GM19452 (cell line): Measurements from ENCODE around the gene BLVRA.
"Not testable (repeated sequence)": the region's sequence is repeated elsewhere in the genome, so short reads cannot be mapped to it uniquely, and the experiment has no call there.

Source experiments
- ATAC-seq: cut with Tn5 transposase; IDR thresholded peaks from one replicate; pipeline ENCODE4 v1.9.1; 2021; ENCODE audit not compliant: unreplicated experiment

Gene BLVRA

DNA sequence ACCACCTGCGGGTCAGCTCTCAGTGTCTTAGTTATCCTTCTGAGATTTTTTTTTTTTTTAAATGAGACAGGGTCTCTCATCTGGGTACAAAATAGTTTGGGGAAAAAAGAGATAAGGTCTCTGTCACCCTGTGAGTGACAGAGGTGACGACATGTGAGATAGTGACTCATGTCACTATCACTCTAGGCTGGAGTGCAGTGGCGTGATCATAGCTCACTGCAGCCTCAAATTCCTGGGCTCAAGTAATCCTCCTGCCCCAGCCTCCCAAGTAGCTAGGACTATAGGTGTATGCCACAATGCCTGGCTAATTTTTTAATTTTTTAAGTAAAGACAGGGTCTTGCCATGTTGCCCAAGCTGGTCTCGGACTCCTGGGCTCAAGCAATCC, 10.4 kb downstream of the BLVRA start:
- ATAC-seq, result no peak

DNA sequence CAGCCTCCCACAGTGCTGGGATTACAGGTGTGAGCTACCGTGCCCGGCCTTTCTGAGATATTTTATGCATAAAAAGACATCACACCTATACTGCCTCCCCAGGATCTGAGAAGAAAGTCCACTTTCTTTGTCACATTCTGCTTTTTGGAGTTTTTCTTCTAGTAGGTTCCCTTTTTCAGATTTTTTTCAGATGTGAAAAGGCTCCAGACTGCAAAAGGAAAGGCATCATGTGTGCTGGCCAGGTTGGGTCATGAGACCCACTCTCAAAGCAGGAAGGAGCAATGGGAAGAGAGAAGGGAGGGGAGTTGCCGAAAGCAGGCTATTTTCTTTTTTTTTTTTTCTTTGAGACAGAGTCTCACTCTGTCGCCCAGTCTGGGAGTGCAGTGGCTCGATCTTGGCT, 10.8 kb downstream of the BLVRA start:
- ATAC-seq, result no peak

DNA sequence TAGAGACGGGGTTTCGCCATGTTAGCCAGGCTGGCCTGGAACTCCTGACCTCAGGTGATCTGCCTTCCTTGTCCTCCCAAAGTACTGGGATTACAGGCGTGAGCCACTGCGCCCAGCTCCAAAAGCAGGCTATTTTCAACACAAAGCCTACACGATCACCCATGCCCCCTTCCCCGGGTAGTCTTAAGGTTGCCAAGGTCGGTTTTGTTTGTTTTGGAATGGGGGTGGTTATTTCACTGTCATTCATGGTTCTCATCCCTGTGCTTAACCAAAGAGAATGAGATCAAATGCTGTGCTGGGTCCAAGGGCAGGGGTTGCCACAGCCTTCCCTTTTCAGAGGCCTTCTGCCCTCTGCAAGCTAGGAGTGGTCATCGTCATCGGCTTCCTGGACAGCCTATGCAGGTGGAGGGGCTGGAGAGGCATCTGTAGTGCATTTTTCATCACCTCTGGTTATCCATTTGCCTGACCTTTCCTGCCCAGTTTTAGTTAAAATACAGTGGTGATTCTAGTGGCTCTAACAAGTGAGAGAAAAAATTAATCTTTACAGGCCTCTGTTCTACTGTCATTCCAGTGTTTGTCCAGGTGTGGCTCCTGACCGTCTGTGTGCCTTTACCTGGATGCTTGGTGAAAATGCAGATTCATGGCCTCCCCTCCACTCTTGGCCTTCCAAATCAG, 11.4 kb downstream of the BLVRA start:
- no peak for ATAC-seq

DNA sequence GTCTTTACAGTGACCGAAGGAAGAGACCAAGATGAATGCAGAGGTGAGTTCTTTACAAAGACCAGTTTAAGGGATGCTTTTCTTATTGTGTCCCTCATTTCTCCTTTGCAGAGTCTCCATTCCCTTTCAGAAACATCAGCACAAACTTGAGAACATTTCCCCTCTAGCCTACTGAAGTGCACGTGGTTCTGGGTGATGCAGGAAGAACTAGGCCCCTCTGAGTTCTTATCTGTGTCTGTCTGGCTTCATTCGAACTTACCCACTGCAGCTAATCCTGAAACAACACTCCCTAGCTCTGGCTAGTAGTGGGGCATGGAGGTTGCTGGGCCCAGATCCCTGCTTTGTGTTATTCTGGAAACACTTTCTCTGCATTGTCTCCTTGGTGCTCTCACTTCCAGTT, 12.6 kb downstream of the BLVRA start:
- no peak for ATAC-seq

DNA sequence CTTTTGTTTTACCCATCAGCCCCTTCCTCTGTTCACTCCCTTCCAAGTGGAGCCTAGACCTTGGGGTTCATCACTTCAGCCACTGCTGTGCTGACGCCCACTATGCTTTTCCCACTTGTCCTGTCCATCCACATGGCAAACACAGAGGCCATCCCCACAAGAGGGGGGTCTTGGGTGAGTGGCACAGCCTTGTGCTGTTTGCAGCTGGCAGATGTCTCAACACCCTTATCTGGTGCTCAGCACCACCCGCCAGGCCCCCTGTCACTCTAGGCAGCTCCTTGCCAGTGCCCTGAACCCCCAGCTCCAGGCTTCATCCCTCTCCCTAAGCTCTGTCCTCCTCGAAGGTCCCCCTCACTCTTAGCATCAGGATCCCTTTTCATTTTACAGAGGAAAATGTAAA, 13.1 kb downstream of the BLVRA start:
- no peak for ATAC-seq

DNA sequence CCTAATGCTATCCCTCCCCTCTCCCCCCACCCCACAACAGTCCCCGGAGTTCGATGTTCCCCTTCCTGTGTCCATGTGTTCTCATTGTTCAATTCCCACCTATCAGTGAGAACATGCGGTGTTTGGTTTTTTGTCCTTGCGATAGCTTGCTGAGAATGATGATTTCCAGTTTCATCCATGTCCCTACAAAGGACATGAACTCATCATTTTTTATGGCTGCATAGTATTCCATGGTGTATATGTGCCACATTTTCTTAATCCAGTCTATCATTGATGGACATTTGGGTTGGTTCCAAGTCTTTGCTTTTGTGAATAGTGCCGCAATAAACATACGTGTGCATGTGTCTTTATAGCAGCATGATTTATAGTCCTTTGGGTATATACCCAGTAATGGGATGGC, 14.8 kb downstream of the BLVRA start:
- not testable (repeated sequence) for ATAC-seq

DNA sequence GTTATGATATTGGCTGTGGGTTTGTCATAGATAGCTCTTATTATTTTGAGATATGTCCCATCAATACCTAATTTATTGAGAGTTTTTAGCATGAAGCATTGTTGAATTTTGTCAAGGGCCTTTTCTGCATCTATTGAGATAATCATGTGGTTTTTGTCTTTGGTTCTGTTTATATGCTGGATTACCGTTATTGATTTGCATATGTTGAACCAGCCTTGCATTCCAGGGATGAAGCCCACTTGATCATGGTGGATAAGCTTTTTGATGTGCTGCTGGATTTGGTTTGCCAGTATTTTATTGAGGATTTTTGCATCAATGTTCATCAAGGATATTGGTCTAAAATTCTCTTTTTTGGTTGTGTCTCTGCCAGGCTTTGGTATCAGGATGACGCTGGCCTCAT, 16.8 kb downstream of the BLVRA start:
- ATAC-seq, result not testable (repeated sequence)

DNA sequence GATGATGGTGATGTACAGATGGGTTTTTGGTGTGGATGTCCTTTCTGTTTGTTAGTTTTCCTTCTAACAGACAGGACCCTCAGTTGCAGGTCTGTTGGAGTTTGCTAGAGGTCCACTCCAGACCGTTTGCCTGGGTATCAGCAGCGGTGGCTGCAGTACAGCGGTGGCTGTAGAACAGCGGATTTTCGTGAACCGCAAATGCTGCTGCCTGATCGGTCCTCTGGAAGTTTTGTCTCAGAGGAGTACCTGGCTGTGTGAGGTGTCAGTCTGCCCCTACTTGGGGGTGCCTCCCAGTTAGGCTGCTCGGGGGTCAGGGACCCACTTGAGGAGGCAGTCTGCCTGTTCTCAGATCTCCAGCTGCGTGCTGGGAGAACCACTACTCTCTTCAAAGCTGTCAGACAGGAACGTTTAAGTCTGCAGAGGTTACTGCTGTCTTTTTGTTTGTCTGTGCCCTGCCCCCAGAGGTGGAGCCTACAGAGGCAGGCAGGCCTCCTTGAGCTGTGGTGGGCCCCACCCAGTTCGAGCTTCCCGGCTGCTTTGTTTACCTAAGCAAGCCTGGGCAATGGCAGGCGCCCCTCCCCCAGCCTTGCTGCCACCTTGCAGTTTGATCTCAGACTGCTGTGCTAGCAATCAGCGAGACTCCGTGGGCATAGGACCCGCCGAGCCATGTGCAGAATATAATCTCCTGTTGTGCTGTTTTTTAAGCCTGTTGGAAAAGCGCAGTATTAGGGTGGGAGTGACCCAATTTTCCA, 20.0 kb downstream of the BLVRA start:
- ATAC-seq, result not testable (repeated sequence)

DNA sequence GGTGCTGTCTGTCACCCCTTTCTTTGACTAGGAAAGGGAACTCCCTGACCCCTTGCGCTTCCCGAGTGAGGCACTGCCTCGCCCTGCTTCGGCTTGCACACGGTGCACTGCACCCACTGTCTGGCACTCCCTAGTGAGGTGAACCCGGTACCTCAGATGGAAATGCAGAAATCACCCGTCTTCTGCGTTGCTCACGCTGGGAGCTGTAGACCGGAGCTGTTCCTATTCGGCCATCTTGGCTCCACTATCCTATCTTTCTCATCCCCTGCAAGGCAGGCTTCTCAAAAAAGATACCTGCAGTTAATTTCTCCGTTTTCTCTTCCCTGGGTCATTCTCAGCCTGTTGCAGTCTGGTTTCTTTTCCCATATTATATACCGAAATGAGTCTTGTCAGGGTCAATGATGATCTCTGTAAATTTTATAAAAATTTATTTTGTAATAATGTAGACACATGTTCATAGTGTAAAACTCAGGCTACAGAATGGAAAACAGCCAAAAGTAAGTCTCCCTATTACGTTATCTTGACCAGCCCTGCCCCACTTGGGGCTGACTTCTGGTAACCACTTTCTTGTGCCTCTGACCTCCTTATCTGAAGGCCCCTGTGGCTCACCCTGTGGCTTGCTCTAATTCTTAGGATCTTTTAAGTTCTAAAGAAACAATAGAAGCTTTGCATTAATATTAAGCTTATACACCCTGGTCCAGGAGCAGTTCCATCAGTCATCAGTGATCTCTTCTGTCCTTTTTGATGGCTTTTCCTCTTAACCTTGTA, 20.7 kb downstream of the BLVRA start:
- no peak for ATAC-seq

DNA sequence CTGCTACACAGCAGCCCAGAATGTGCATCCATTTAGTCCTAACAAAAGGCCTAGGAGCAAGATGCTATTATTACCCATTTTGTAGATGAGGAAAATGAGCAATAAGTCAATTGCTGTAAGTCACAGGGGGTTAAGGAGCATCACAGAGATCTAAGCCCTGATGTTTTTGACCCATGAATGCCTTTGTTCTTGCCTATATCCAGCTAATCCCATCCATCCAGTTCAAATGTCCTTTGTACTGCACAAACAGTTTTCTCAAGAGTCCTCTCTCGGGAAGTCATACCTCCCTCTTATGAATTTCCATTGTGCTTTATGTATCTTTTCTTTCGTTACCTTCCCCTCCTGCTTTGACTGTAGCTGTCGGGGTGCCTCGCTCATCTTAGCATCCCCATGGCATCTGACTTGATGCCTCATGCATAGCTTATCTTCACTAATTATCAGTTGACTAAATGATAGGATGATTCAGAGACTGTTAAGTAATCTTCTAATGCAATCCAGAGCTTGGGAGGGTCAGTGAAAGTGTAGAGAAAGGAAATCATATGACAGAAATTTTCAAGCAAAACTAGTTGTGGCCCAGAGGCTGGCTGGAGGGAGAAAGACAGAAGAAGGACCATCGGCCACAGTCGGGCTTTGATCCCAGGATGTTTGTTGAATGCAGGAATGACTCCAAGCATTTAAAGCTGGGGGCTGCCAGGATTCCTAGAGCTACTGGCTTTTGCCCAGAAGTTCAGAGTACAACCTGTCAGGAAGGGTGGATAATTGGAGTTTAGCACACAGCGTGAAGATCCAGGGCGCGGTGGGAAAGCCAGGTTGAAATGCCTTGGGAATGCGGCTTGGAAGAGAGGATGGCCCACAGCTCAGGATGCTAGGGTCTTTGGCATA, 23.5 kb downstream of the BLVRA start:
- no peak for ATAC-seq

DNA sequence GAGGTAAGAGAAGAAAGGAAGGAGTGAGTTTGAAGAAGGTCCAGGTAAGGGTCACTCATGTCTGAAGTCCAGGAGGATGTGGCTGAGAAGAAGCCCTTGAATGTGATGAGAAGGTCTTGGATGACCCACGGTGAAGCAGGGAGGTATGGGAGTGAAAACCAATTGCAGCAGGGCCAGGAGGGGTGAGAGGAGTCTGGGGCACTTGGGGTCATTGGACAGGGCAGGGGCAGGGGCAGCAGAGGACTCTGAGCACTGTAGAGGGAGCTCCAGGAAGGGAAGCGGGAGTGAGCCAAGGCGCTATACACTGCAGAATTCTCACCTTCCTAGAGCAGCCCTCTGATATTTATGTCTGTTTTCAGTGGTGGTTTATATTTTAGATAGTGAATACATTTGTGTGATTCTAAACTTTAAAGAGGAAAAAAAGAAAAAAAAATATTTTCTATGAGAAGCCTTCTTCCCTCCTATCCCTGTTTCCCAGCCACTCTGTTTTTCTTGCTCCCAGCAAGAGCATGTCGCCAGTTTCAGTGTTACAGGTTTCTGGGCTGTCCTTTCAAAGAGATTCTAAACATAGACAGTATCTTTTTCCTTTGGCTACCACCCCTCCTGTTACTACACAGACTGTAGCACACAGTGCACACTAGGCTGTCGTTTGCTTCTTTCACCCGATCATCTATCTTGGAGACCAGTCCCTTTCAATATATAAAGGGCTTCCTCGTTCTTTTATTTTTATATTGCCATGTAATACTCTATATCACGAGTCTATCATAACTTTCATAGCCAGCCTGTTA, 24.5 kb downstream of the BLVRA start:
- ATAC-seq, result no peak

DNA sequence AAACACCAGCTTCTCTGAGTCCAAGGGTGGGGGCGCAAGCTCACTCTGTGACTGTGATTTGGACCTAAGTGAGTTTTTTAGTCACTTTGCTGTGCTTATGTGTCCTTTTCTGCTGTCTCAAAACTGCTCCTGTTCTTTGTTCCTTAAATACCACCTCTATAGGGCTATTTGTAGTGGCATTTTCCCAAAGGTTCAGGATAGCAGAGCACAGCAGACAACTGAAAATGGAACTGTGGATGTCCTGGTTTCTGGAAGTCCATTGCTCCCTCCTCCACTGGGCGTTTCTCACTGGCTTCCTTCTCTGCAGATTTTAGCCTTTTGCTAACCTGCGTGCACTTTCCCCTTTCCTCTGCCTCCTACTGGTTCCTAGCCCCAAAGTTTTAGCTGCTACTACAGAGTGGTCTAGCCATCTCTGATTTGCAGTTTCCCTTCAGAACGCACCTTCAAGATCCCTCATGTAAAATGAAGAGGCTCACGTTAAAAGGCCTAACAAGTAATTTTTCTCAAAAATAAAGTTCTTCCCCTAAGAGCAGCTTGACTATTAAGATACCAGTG, 25.6 kb downstream of the BLVRA start:
- ATAC-seq, result peak; percentile 10

DNA sequence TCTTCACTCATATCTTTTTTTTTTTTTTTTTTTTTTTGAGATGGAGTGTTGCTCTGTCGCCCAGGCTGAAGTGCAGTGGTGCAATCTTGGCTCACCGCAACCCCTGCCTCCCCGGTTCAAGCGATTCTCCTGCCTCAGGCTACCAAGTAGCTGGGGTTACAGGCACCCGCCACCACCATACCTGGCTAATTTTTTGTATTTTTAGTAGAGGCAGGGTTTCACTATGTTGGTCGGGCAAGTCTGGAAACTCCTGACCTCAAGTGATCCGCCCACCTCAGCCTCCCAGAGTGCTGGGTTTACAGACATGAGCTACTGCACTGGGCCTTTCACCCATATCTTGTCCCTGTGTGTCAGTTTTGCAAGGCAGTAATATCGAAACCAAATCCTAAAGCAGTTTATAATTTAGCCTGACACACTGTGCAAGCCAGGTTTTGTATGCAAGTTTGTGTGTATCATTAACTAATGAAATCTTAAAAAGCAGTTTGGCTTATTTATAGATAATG, 26.2 kb downstream of the BLVRA start:
- peak; percentile 96 for ATAC-seq

DNA sequence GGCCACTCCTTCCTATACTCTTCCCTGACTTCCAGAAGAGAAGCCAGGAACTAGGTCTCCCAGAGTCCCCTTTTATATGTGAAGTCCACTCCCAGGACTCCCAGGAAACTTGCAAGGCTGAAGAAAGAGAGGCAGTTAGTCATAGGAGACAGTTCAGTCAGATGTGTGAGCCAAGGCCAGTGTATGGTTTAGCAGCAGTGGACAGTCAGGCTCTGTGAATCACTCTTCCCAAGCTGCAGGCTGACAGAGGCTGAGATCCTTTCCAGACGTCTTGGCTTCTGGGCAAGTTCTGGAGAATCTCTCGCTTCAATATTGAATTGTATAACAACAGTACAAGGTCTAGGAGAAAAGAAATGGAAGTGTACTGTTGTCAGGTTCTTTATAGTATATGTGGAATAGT, 26.9 kb downstream of the BLVRA start:
- ATAC-seq, result no peak

DNA sequence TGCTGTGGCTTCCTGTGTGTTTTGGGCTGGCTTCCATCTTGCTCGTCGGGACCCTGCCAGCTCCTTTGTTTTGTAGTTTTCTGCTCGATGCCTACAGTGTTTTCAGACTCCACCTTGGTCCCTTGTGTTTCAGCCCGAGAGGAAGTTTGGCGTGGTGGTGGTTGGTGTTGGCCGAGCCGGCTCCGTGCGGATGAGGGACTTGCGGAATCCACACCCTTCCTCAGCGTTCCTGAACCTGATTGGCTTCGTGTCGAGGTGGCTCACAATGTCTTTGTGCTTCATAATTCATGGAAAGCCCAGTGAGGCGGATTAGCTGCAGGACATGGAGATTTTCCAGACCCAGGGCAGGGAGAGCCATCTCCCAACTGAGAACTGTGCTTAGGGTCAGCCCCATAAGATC, 29.3 kb downstream of the BLVRA start:
- ATAC-seq, result no peak

DNA sequence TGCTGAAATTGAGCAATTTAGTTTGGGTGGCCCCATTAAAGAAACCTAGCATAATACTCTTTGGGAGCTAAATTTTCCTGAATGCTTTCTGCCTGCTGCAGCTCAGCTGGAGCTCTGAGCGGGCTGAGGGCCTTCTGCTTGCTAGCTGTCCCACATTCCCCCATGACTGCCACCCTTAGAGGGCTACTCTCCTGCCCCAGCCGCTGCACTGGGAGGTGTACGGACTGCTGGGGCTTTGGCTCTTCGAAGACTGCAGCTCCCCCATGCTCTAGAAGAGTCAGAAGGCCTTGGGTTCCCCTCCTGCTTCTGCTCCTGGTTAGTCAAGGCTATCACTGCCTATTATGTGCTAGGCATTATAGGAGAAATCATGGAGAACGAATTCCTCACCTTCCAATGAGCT, 31.5 kb downstream of the BLVRA start:
- no peak for ATAC-seq

DNA sequence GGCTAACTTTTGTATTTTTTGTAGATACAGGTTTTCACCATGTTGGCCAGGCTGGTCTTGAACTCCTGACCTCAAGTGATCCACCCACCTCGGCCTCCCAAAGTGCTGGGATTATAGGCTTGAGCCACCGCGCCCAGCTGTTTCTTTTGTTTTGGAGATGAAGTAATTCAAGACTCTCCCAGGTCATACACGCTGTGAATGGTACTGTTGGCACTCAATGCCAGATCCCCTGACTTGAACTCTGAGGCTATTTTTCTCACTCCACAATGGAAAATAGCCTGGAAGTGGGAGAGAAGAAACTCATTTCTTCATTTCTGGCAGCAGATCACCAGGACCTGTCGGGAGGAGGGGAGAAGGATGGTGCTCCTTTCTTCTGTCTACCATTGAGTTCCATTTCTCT, 32.4 kb downstream of the BLVRA start:
- no peak for ATAC-seq

DNA sequence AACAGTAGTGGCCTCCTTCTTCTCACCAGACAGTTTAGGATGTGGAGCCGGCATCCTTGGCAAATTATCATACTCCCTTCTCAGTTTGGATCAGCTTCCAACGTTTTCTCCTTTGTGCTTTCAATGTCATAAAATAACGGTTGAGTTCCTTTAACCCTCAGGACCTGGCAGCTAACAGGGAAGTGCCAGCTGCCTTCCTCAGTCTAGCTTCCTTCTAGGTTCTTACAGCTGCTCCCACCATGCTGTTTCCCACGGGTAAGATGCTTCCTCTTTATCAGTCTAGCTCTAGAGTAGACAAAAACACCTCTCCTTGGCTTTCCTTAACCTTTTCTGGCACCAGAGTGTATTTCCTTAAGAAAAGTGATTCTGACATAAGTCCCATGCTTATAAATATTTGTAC, 33.2 kb downstream of the BLVRA start:
- ATAC-seq, result no peak

DNA sequence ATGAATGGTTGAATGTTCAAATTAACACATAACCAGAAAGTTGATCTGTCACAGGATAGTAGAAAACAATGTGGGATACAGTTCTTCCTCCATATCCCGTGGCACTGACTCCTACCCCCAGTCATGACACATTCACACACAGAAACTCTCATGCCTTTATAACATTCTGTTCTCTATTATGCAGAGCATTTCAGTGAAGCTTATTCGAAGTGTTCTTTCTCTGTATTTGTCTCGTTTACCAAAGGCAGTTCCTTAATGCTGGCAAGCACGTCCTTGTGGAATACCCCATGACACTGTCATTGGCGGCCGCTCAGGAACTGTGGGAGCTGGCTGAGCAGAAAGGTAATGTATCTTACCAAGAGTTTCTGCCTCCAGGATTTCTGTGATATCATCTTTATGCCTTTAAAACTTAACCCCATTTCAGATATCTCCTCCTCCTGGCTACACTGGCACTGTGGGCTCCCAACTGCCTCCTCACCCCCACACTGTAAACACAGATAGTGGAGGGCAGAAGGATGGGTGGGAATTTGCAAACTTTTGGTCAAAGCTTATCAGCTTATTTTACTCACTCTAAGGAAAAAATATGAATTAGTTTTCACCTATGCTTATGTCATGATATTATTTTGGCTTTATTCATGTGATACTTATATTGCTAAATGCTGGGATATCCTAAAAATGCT, 34.1 kb downstream of the BLVRA start:
- no peak for ATAC-seq
